ENCODE measurements around the gene MXI1.

MXI1 gene

GRCh38 chr10:110239892-110240291, 32.5 kb downstream of the MXI1 start:
- no peak for ATAC-seq
- no peak for TF ChIP-seq ZNF565 (CRISPR knock-in tag; conservative IDR thresholded peaks at IDR 0.05; ENCODE audit: low read depth)
- no peak for TF ChIP-seq ZC3H10 (CRISPR knock-in tag; IDR thresholded peaks at IDR 0.05)
- TF ChIP-seq ESRRG (CRISPR knock-in tag; IDR thresholded peaks at IDR 0.05), result no peak
- no peak for TF ChIP-seq CSRNP3 (CRISPR knock-in tag; IDR thresholded peaks at IDR 0.05)
- no peak for TF ChIP-seq TSHZ2 (CRISPR knock-in tag; IDR thresholded peaks at IDR 0.05)
- no peak for TF ChIP-seq PPARA (CRISPR knock-in tag; IDR thresholded peaks at IDR 0.05; ENCODE audit: borderline replicate concordance)
- no peak for TF ChIP-seq CSDC2 (CRISPR knock-in tag; IDR thresholded peaks at IDR 0.05)
- no peak for TF ChIP-seq ZNF70 (CRISPR knock-in tag; IDR thresholded peaks at IDR 0.05)
- TF ChIP-seq TCF4 (CRISPR knock-in tag; IDR thresholded peaks at IDR 0.05; ENCODE audit: borderline replicate concordance), result no peak
- no peak for TF ChIP-seq SNAI2 (CRISPR knock-in tag; IDR thresholded peaks at IDR 0.05)
- TF ChIP-seq CREB5 (CRISPR knock-in tag; IDR thresholded peaks at IDR 0.05; ENCODE audit: low read depth), result no peak
- no peak for TF ChIP-seq OSR1 (CRISPR knock-in tag; IDR thresholded peaks at IDR 0.05)
- no peak for TF ChIP-seq ZNF8 (CRISPR knock-in tag; IDR thresholded peaks at IDR 0.05)
- no peak for TF ChIP-seq PATZ1 (CRISPR knock-in tag; IDR thresholded peaks at IDR 0.05; ENCODE audit: borderline replicate concordance)
- no peak for TF ChIP-seq POU6F1 (CRISPR knock-in tag; IDR thresholded peaks at IDR 0.05; ENCODE audit: borderline replicate concordance, low read depth)

GRCh38 chr10:110241407-110241806, 34.0 kb downstream of the MXI1 start:
- TF ChIP-seq TOX (CRISPR knock-in tag; IDR thresholded peaks at IDR 0.05; ENCODE audit: borderline replicate concordance) (no peak), ZC3H10 (CRISPR knock-in tag; IDR thresholded peaks at IDR 0.05) (no peak), TCF4 (CRISPR knock-in tag; IDR thresholded peaks at IDR 0.05; ENCODE audit: borderline replicate concordance) (no peak), BACH2 (CRISPR knock-in tag; IDR thresholded peaks at IDR 0.05; ENCODE audit: borderline replicate concordance) (no peak), GLIS3 (CRISPR knock-in tag; IDR thresholded peaks at IDR 0.05) (no peak), CREB5 (CRISPR knock-in tag; IDR thresholded peaks at IDR 0.05; ENCODE audit: low read depth) (no peak), OSR1 (CRISPR knock-in tag; IDR thresholded peaks at IDR 0.05) (no peak), ZNF565 (CRISPR knock-in tag; conservative IDR thresholded peaks at IDR 0.05; ENCODE audit: low read depth) (no peak), POU6F1 (CRISPR knock-in tag; IDR thresholded peaks at IDR 0.05; ENCODE audit: borderline replicate concordance, low read depth) (no peak), CSDC2 (CRISPR knock-in tag; IDR thresholded peaks at IDR 0.05) (no peak), ARNTL (CRISPR knock-in tag; IDR thresholded peaks at IDR 0.05; ENCODE audit: borderline replicate concordance, low read depth) (no peak)
- no peak for ATAC-seq
